ENCODE results near the gene FXYD5. TPM values are rescaled to one million over a fixed set of nuclear protein-coding genes. Genes with fewer than 3 reads are reported as not detected.
"Not testable (repeated sequence)": the region's sequence is repeated elsewhere in the genome, so short reads cannot be mapped to it uniquely, and the experiment has no call there.

The FXYD5 gene
- total RNA-seq, 3 donors from 2014 or later: 52.4 to 56.7 (median 56.2) TPM

DNA sequence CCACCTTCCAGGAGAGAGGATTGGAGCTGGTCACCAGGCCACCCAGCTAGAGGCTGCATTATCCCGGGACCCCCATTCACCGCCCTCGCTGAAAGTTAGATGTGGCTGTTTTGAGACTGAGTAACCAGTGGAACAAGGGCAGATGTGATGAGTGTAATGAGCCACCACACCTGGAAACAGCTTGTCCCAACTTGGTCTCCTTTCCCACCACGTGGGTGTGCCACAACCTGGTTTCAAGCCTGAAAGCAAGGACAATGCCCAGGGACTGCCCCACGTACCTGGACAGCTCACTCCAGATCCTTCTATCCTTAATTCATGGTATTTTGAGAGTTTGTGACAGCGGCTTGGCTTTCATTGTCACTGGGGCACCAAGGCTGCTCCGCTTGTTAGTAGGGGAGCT, 26.7 kb upstream of the FXYD5 start:
- intact Hi-C loops (cut with DNase I; ENCODE audit: low total_unique reads): no loop called here
- H3K9me3 ChIP-seq: no peaks in the 10 kb centered on the region
- H3K36me3 ChIP-seq: no peaks in the 10 kb centered on the region
- H3K27me3 ChIP-seq: no peaks in the 10 kb centered on the region
- H3K27ac ChIP-seq: peak overlapping the region in 1 of 2 donors; percentile 12
- TF ChIP-seq POLR2AphosphoS5 (IDR thresholded peaks at IDR 0.05) (no peak), POLR2A (IDR thresholded peaks at IDR 0.05) (no peak)
- TF ChIP-seq, protein P1, sequence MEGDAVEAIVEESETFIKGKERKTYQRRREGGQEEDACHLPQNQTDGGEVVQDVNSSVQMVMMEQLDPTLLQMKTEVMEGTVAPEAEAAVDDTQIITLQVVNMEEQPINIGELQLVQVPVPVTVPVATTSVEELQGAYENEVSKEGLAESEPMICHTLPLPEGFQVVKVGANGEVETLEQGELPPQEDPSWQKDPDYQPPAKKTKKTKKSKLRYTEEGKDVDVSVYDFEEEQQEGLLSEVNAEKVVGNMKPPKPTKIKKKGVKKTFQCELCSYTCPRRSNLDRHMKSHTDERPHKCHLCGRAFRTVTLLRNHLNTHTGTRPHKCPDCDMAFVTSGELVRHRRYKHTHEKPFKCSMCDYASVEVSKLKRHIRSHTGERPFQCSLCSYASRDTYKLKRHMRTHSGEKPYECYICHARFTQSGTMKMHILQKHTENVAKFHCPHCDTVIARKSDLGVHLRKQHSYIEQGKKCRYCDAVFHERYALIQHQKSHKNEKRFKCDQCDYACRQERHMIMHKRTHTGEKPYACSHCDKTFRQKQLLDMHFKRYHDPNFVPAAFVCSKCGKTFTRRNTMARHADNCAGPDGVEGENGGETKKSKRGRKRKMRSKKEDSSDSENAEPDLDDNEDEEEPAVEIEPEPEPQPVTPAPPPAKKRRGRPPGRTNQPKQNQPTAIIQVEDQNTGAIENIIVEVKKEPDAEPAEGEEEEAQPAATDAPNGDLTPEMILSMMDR (IDR thresholded peaks at IDR 0.05): no peak
- peaks cover 13 to 24% of the 10 kb centered on the region in 2 donors for H3K4me1 ChIP-seq
- no peak for DNase-seq (ENCODE audit: low spot score in 2 of 2)
- no peak overlapping the region for H3K4me3 ChIP-seq

DNA sequence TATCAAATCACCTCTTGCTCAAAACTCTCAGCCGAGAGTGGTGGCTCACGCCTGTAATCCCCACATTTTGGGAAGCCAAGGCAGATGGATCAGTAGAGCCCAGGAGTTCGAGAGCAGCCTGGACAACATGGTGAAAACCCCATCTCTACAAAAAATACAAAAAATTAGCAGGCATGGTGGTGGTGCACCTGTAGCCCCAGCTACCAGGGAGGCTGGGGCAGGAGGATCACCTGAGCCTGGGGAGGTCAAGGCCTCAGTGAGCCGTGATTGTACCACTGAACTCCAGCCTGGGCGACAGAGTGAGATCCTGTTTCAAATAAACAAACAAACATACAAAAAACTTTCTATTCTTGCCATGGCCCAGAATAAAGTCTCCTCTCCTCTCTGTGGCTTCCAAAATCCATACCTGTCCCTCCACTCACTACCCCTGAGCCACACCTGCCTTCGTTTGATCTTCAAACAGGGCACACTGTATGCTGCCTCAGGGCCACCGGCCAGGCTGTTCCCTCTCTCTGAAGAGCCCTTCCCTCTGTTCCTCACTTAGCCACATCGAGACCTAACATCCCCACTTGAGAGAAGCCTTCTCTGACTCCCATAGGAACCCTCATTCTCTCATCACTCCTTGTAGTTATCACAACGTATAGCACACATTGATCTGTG, 26.0 kb upstream of the FXYD5 start:
- Histone ChIP-seq H3K36me3 (no peaks in the 10 kb centered on the region), H3K27me3 (no peaks in the 10 kb centered on the region), H3K27ac (no peak overlapping the region), H3K4me1 (peaks cover 11 to 19% of the 10 kb centered on the region in 2 donors), H3K4me3 (no peak overlapping the region), H3K9me3 (no peaks in the 10 kb centered on the region)
- TF ChIP-seq, protein P1 (IDR thresholded peaks at IDR 0.05): no peak
- TF ChIP-seq POLR2AphosphoS5 (IDR thresholded peaks at IDR 0.05): no peak
- no peak for DNase-seq (ENCODE audit: low spot score in 2 of 2)
- intact Hi-C loops (cut with DNase I; ENCODE audit: low total_unique reads): no loop called here

DNA sequence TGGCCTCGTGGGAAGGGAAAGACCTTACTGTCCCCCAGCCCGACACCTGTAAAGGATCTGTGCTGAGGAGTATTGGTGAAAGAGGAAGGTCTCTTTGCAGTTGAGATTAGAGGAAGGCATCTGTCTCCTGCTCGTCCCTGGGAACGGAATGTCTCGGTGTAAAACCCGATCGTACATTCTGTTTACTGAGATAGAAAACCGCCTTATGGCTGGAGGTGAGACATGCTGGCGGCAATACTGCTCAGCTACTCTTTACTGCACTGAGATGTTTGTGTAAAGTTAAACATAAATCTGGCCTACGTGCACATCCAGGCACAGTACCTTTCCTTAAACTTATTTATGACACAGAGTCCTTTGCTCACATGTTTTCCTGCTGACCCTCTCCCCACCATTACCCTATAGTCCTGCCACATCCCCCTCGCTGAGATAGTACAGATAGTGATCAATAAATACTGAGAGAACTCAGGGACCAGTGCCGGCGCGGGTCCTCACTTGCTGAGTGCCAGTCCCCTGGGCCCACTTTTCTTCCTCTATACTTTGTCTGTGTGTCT, 24.7 kb upstream of the FXYD5 start:
- H3K9me3 ChIP-seq; H3K4me1 ChIP-seq; H3K27me3 ChIP-seq; DNase-seq (ENCODE audit: low spot score in 2 of 2); H3K4me3 ChIP-seq; H3K36me3 ChIP-seq; H3K27ac ChIP-seq: not testable (repeated sequence)
- intact Hi-C loops (cut with DNase I; ENCODE audit: low total_unique reads): loop anchor here (5.0 kb wide), 1 partner anchor 62 kb away; no protein-coding TSS in a partner anchor

DNA sequence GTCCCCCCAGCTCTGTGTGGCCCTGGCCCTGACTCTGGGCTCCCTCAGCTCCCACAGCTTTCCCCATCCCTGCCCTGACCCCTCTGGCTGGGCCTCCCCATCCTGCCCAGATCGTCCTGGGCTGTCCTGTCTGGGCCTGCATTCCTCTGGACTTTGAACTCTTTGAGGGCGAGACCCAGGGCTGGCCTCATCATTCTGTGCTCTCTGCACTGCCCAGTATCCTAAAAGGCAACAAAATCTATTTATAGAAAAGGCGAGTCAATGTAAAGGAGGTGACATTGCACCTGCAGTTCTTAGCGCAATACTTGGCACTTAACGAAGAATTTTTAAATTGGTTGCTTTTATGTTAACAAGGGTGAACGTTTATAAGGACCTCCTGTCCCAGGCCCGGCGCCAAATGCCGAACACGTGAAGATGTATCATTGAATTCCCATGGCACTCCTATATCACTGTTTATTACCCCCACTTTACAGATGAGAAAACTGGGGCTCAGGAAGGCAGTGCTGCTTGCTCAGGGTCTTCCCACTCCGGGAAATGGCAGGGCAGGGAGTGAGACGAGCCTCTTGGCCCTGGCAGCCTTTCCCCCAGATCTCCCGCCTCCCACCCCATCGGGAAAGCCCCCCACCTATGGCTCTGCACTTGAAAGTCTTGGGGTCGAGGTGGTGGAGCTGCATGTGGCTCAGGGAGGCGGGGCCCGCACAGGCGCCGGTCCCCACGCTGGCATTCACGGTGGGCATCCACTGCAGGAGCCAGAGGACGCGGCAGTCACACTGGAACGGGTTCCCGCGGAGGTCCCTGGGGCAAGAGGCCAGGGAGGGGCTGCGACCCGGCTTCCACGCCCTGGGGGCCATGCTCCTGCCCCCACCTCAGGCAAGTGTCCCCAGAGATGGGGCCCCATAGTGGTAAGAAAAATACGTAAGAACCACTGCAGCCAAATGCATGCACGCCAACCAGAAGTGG, 23.5 kb upstream of the FXYD5 start:
- DNase-seq (ENCODE audit: low spot score in 2 of 2): no peak
- H3K27ac ChIP-seq: peak overlapping the region in 1 of 2 donors; percentile 25
- no peaks in the 10 kb centered on the region for H3K36me3 ChIP-seq
- H3K4me1 ChIP-seq: peaks cover 0 to 5% of the 10 kb centered on the region in 2 donors
- no peak overlapping the region for H3K4me3 ChIP-seq
- intact Hi-C loops (cut with DNase I; ENCODE audit: low total_unique reads): loop anchor here (5.0 kb wide), 1 partner anchor 64 kb away; no protein-coding TSS in a partner anchor
- TF ChIP-seq, protein P1 (IDR thresholded peaks at IDR 0.05): no peak
- TF ChIP-seq POLR2A (IDR thresholded peaks at IDR 0.05): no peak
- no peak for TF ChIP-seq POLR2AphosphoS5 (IDR thresholded peaks at IDR 0.05)
- H3K27me3 ChIP-seq: no peaks in the 10 kb centered on the region
- no peaks in the 10 kb centered on the region for H3K9me3 ChIP-seq

- intact Hi-C loops (cut with DNase I; ENCODE audit: low total_unique reads): loop anchor here (5.0 kb wide), 1 partner anchor 65 kb away; no protein-coding TSS in a partner anchor
- no peaks in the 10 kb centered on the region for H3K27me3 ChIP-seq
- TF ChIP-seq POLR2A (IDR thresholded peaks at IDR 0.05): no peak
- no peak for TF ChIP-seq POLR2AphosphoS5 (IDR thresholded peaks at IDR 0.05)
- TF ChIP-seq, protein P1 (IDR thresholded peaks at IDR 0.05): no peak
- H3K4me3 ChIP-seq: peak overlapping the region in 1 of 3 donors; percentile 30
- no peak overlapping the region for H3K27ac ChIP-seq
- DNase-seq (ENCODE audit: low spot score in 2 of 2): no peak
- no peaks in the 10 kb centered on the region for H3K36me3 ChIP-seq
- no peaks in the 10 kb centered on the region for H3K4me1 ChIP-seq
- no peaks in the 10 kb centered on the region for H3K9me3 ChIP-seq
Measured at GRCh38 chr19:35132254-35132653, 22.3 kb upstream of the FXYD5 start.
